SK-N-SH (cell line): Measurements from ENCODE around the gene MTUS2. TPM values are rescaled to one million over a fixed set of nuclear protein-coding genes. Genes with fewer than 3 reads are reported as not detected.

Experiments used
- CTCF ChIA-PET: fragments of 300-600, 350-600 bp; formaldehyde crosslinking; extraction: SDS; loops from one replicate; lab custom pipeline; 2021; lab: Yijun Ruan, JAX
- POLR2A ChIA-PET: fragments of 350-600 bp; sonication (Branson Sonifier 250); formaldehyde crosslinking; extraction: SDS; loops from one replicate; lab custom pipeline; 2020; ENCODE audit warnings: antibody characterized with exemption, inconsistent platforms; lab: Yijun Ruan, JAX
- DNase-seq: peaks from one replicate; pipeline ENCODE4 v3.0.0; 2012
- H2AFZ ChIP-seq: fragments of 200-600 bp; sonication (generic); 2 replicates; pipeline ENCODE4 v1.8.1; 2016; ENCODE audit warnings: antibody characterized with exemption, mild to moderate bottlenecking, low read depth
- H3F3A ChIP-seq: fragments of 200-600 bp; sonication (generic); replicated peaks from 2 replicates; pipeline ENCODE3; 2016; ENCODE audit warnings: antibody characterized with exemption, mild to moderate bottlenecking; ENCODE audit not compliant: insufficient read depth
- H3K27ac ChIP-seq, 2 experiments: fragments of 200-500 bp in 1 of 2; fragments of 200-600 bp in 1 of 2; sonication (Bioruptor generic) in 1 of 2; sonication (generic), shearing (Covaris generic) in 1 of 2; 2 replicates each; pipeline versions ENCODE4 v1.5.1 to v1.6.1; 2014 to 2016; ENCODE audit warnings: low read depth in 2 of 2, inconsistent platforms in 1 of 2, low read length in 1 of 2, mild to moderate bottlenecking in 1 of 2, mixed read lengths in 1 of 2
- H3K27me3 ChIP-seq: fragments of 200-600 bp; sonication (generic), shearing (Covaris generic); 2 replicates; pipeline ENCODE4 v1.6.1; 2016; ENCODE audit warnings: mixed run types; ENCODE audit not compliant: insufficient read depth
- H3K36me3 ChIP-seq, 2 experiments: fragments of 200-500 bp in 1 of 2; fragments of 200-600 bp in 1 of 2; sonication (Bioruptor generic) in 1 of 2; sonication (generic) in 1 of 2; replicated peaks in 1 of 2; 2 replicates each; pipeline versions ENCODE3 to v1.5.1; 2014 to 2016; ENCODE audit warnings: low read length in 1 of 2, mild to moderate bottlenecking in 1 of 2; ENCODE audit not compliant: insufficient read depth in 2 of 2, control insufficient read depth in 1 of 2
- H3K4me1 ChIP-seq, 2 experiments: fragments of 200-500 bp in 1 of 2; fragments of 200-600 bp in 1 of 2; sonication (Bioruptor generic) in 1 of 2; sonication (generic), shearing (Covaris generic) in 1 of 2; 2 replicates each; pipeline versions ENCODE4 v1.5.1 to v1.6.1; 2014 to 2016; ENCODE audit warnings: low read depth in 1 of 2, low read length in 1 of 2, mixed run types in 1 of 2; ENCODE audit not compliant: insufficient read depth in 2 of 2, control insufficient read depth in 1 of 2
- H3K4me2 ChIP-seq: fragments of 200-600 bp; sonication (generic), shearing (Covaris generic); 2 replicates; pipeline ENCODE4 v1.6.1; 2017; ENCODE audit warnings: mixed run types
- H3K4me3 ChIP-seq, 2 experiments: fragments of 200-500 bp in 1 of 2; fragments of 200-600 bp in 1 of 2; sonication (Bioruptor generic) in 1 of 2; sonication (generic), shearing (Covaris generic) in 1 of 2; 2 replicates each; pipeline versions ENCODE4 v1.5.1 to v1.8.1; 2014 to 2016; ENCODE audit warnings: low read depth in 2 of 2, inconsistent platforms in 1 of 2, low read length in 1 of 2, mild to moderate bottlenecking in 1 of 2, mixed read lengths in 1 of 2, moderate library complexity in 1 of 2
- H3K79me2 ChIP-seq: fragments of 200-600 bp; sonication (generic); 2 replicates; pipeline ENCODE4 v1.8.1; 2017; ENCODE audit warnings: mild to moderate bottlenecking; ENCODE audit not compliant: insufficient read depth
- H3K9ac ChIP-seq: fragments of 200-600 bp; sonication (generic); 2 replicates; pipeline ENCODE4 v1.6.1; 2017; ENCODE audit warnings: mixed run types
- H3K9me2 ChIP-seq: fragments of 200-600 bp; sonication (generic); 2 replicates; pipeline ENCODE4 v1.6.1; 2017; ENCODE audit warnings: mixed run types
- H3K9me3 ChIP-seq: fragments of 200-600 bp; sonication (generic); 2 replicates; pipeline ENCODE4 v1.6.1; 2017; ENCODE audit warnings: mixed run types, mild to moderate bottlenecking, moderate library complexity
- H4K20me1 ChIP-seq: fragments of 200-600 bp; sonication (generic); 2 replicates; pipeline ENCODE4 v1.6.1; 2017; ENCODE audit warnings: mild to moderate bottlenecking, mixed run types; ENCODE audit not compliant: insufficient read depth
- CTCF ChIP-seq: fragments of 200-600 bp; sonication (generic); IDR thresholded peaks from 2 replicates; pipeline ENCODE4 v1.6.1; 2017; ENCODE audit warnings: antibody characterized with exemption, mild to moderate bottlenecking, moderate library complexity
- ELF1 ChIP-seq: IDR thresholded peaks from 2 replicates; pipeline ENCODE4 v1.4.0; 2012
- EP300 ChIP-seq, 2 experiments: IDR thresholded peaks; 2 replicates each; pipeline versions ENCODE4 v1.4.0 to v1.6.1; 2012; ENCODE audit warnings: borderline replicate concordance in 1 of 2, low read depth in 1 of 2, low read length in 1 of 2
- FOXM1 ChIP-seq: IDR thresholded peaks from 2 replicates; pipeline ENCODE4 v1.4.0; 2012; ENCODE audit warnings: low read depth, mild to moderate bottlenecking
- GABPA ChIP-seq: IDR thresholded peaks from 2 replicates; pipeline ENCODE4 v1.4.0; 2012; ENCODE audit warnings: low read depth, mild to moderate bottlenecking
- GATA2 ChIP-seq: sonication (generic); formaldehyde crosslinking; IDR thresholded peaks from 2 replicates; pipeline ENCODE4 v1.5.0; 2020; ENCODE audit warnings: mild to moderate bottlenecking, missing genetic modification reagents
- JUND ChIP-seq: IDR thresholded peaks from 2 replicates; pipeline ENCODE4 v1.4.0; 2012
- MAX ChIP-seq: IDR thresholded peaks from 2 replicates; pipeline ENCODE4 v1.4.0; 2012; ENCODE audit warnings: low read depth
- MEF2A ChIP-seq: IDR thresholded peaks from 2 replicates; pipeline ENCODE4 v1.4.0; 2012; ENCODE audit warnings: low read depth, borderline replicate concordance
- NRF1 ChIP-seq: IDR thresholded peaks from 2 replicates; pipeline ENCODE4 v1.6.1; 2012; ENCODE audit warnings: low read depth, mild to moderate bottlenecking, low read length
- POLR2AphosphoS5 ChIP-seq: IDR thresholded peaks from 2 replicates; pipeline ENCODE4 v1.6.1; 2012; ENCODE audit warnings: low read depth, low read length
- RAD21 ChIP-seq: IDR thresholded peaks from 2 replicates; pipeline ENCODE4 v1.6.1; 2012; ENCODE audit warnings: mild to moderate bottlenecking, low read length
- RCOR1 ChIP-seq: fragments of 150-350 bp; IDR thresholded peaks from 2 replicates; pipeline ENCODE4 v1.6.1; 2017; ENCODE audit warnings: antibody characterized with exemption, low read length
- REST ChIP-seq: IDR thresholded peaks from 2 replicates; pipeline ENCODE4 v1.6.1; 2012; ENCODE audit warnings: mild to moderate bottlenecking, low read depth, low read length, moderate library complexity
- RXRA ChIP-seq: IDR thresholded peaks from 2 replicates; pipeline ENCODE4 v1.4.0; 2012; ENCODE audit warnings: low read depth, mild to moderate bottlenecking, borderline replicate concordance
- SIN3A ChIP-seq: IDR thresholded peaks from 2 replicates; pipeline ENCODE4 v1.6.1; 2012; ENCODE audit warnings: low read depth, mild to moderate bottlenecking, low read length, moderate library complexity, borderline replicate concordance
- SMC3 ChIP-seq: IDR thresholded peaks from 2 replicates; pipeline ENCODE4 v1.6.1; 2012; ENCODE audit warnings: low read depth, low read length, improper control_type of control experiment
- TCF12 ChIP-seq: IDR thresholded peaks from 2 replicates; pipeline ENCODE4 v1.4.0; 2012
- WGBS: methylation state at CpG from one replicate; pipeline ENCODE4 v1.1.6; 2017; ENCODE audit warnings: low lambda C conversion rate; 5-methylcytosine and 5-hydroxymethylcytosine counted together
- polyA plus RNA-seq, 3 experiments: library from polyadenylated mRNA; depleted of rRNA; stranded (reverse); fragments of >200 nt; gene quantifications; 2 replicates each; pipeline ENCODE4 v1.2.3, GENCODE V29; 2012

The MTUS2 gene
- polyA plus RNA-seq, 1 of the 3 experiments (the other 2 are of a cell fraction): 1.7 TPM

GRCh38 chr13:28796938-28797257, 23.2 kb upstream of the MTUS2 start:
- H3K27ac ChIP-seq: no peak overlapping the region
- CTCF ChIA-PET: interaction anchor here (0.5 to 2.0 kb wide), 25 partner anchors 8 to 474 kb away, joined by 3 to 10 read pairs (median 5); partner anchors contain the start of gene POMP
- POLR2A ChIA-PET: no interaction called here
- H3K4me3 ChIP-seq: peak overlapping the region in 1 of 2 experiments; percentile 52; a peak in 1 of 4 replicates
- H2AFZ ChIP-seq: no peak overlapping the region
- no peaks in the 10 kb centered on the region for H3K9me2 ChIP-seq
- 70% methylated on average over 1 of the region's 1 CpG for WGBS
- TF ChIP-seq ELF1 (no peak), MEF2A (no peak), GATA2 (CRISPR knock-in tag) (no peak), RAD21 (no peak), EP300 (IDR thresholded peaks at IDR 0.05; ENCODE audit: borderline replicate concordance in 1 of 2, low read depth in 1 of 2, low read length in 1 of 2) (no peak), FOXM1 (no peak), POLR2AphosphoS5 (no peak), REST (no peak)
- TF ChIP-seq, all 33 proteins: peak for 0
- Histone ChIP-seq H3K4me1 (no peaks in the 10 kb centered on the region), H3K36me3 (no peaks in the 10 kb centered on the region), H4K20me1 (no peaks in the 10 kb centered on the region), H3K27me3 (peaks cover 14% of the 10 kb centered on the region; the same call in 1 of the 2 replicates), H3K9me3 (no peaks in the 10 kb centered on the region), H3K9ac (no peak overlapping the region), H3K79me2 (no peaks in the 10 kb centered on the region), H3K4me2 (no peak overlapping the region), H3F3A (no peaks in the 10 kb centered on the region)
- DNase-seq: no peak

- Histone ChIP-seq H3K9ac (no peak overlapping the region), H2AFZ (no peak overlapping the region), H3K27ac (no peak overlapping the region), H4K20me1 (no peaks in the 10 kb centered on the region), H3K9me3 (no peaks in the 10 kb centered on the region), H3K4me2 (no peak overlapping the region), H3F3A (no peaks in the 10 kb centered on the region), H3K4me3 (no peak overlapping the region), H3K27me3 (0 out of 2 replicates have a peak, but pooled peaks cover 4% of the 10 kb centered on the region), H3K36me3 (no peaks in the 10 kb centered on the region), H3K4me1 (no peaks in the 10 kb centered on the region), H3K79me2 (no peaks in the 10 kb centered on the region), H3K9me2 (no peaks in the 10 kb centered on the region)
- no peak for TF ChIP-seq MAX
- TF ChIP-seq ELF1: no peak
- no peak for TF ChIP-seq JUND
- no peak for TF ChIP-seq MEF2A
- TF ChIP-seq TCF12: no peak
- no peak for TF ChIP-seq SIN3A
- TF ChIP-seq RXRA: no peak
- peak; percentile 56 for TF ChIP-seq CTCF
- peak; percentile 40 for TF ChIP-seq RAD21
- TF ChIP-seq RCOR1: no peak
- no peak for TF ChIP-seq NRF1
- TF ChIP-seq GABPA: no peak
- peak; percentile 25; the same call in 1 of the 2 replicates for TF ChIP-seq SMC3
- ChIA-PET CTCF (interaction anchor here (0.6 to 1.7 kb wide), 6 partner anchors 9 to 563 kb away, joined by 3 to 6 read pairs (median 4); no protein-coding TSS in a partner anchor), POLR2A (no interaction called here)
- 7% methylated on average over 11 of the region's 11 CpGs for WGBS
- DNase-seq: peak; percentile 35
These were observed 14.8 kb upstream of the MTUS2 start for GRCh38 chr13:28805193-28805819.
